ENCODE data around the gene RNF223. TPM values are rescaled to one million over a fixed set of nuclear protein-coding genes. Genes with fewer than 3 reads are reported as not detected.

Gene RNF223
- polyA plus RNA-seq, 1 experiment = not detected

GRCh38 chr1:1083416-1084371, 9.6 kb upstream of the RNF223 start:
- ChIA-PET CTCF (no interaction called here), POLR2A (interaction anchor here (0.6 kb wide), 1 partner anchor 56 kb away, joined by 5 read pairs; no protein-coding TSS in a partner anchor)
- TF ChIP-seq CTCF (IDR thresholded peaks at IDR 0.05; ENCODE audit: low read depth, low read length) = no peak
- DNase-seq (ENCODE audit: low read depth, low spot score) = no peak
- Histone ChIP-seq H3K27ac (ENCODE audit: low read depth, low read length) (no peak overlapping the region), H3K9me3 (ENCODE audit: control insufficient read depth, insufficient read depth, low read length) (no peaks in the 10 kb centered on the region), H3K27me3 (ENCODE audit: control insufficient read depth, insufficient read depth, low read length) (no peaks in the 10 kb centered on the region), H3K4me3 (ENCODE audit: low read depth, low read length) (no peak overlapping the region)

- no peak for TF ChIP-seq CTCF (IDR thresholded peaks at IDR 0.05; ENCODE audit: low read depth, low read length)
- no peaks in the 10 kb centered on the region for H3K27me3 ChIP-seq (ENCODE audit: control insufficient read depth, insufficient read depth, low read length)
- H3K27ac ChIP-seq (ENCODE audit: low read depth, low read length) = no peak overlapping the region
- no peaks in the 10 kb centered on the region for H3K9me3 ChIP-seq (ENCODE audit: control insufficient read depth, insufficient read depth, low read length)
- no peak overlapping the region for H3K4me3 ChIP-seq (ENCODE audit: low read depth, low read length)
- POLR2A ChIA-PET = no interaction called here
- CTCF ChIA-PET = no interaction called here
- DNase-seq (ENCODE audit: low read depth, low spot score) = no peak
Observed at GRCh38 chr1:1082776-1083415, 8.8 kb upstream of the RNF223 start.

GRCh38 chr1:1082239-1082775, 8.2 kb upstream of the RNF223 start:
- H3K27me3 ChIP-seq (ENCODE audit: control insufficient read depth, insufficient read depth, low read length) = no peaks in the 10 kb centered on the region
- TF ChIP-seq CTCF (IDR thresholded peaks at IDR 0.05; ENCODE audit: low read depth, low read length) = no peak
- H3K27ac ChIP-seq (ENCODE audit: low read depth, low read length) = no peak overlapping the region
- DNase-seq (ENCODE audit: low read depth, low spot score) = no peak
- ChIA-PET POLR2A (no interaction called here), CTCF (no interaction called here)
- no peaks in the 10 kb centered on the region for H3K9me3 ChIP-seq (ENCODE audit: control insufficient read depth, insufficient read depth, low read length)
- H3K4me3 ChIP-seq (ENCODE audit: low read depth, low read length) = no peak overlapping the region

DNA sequence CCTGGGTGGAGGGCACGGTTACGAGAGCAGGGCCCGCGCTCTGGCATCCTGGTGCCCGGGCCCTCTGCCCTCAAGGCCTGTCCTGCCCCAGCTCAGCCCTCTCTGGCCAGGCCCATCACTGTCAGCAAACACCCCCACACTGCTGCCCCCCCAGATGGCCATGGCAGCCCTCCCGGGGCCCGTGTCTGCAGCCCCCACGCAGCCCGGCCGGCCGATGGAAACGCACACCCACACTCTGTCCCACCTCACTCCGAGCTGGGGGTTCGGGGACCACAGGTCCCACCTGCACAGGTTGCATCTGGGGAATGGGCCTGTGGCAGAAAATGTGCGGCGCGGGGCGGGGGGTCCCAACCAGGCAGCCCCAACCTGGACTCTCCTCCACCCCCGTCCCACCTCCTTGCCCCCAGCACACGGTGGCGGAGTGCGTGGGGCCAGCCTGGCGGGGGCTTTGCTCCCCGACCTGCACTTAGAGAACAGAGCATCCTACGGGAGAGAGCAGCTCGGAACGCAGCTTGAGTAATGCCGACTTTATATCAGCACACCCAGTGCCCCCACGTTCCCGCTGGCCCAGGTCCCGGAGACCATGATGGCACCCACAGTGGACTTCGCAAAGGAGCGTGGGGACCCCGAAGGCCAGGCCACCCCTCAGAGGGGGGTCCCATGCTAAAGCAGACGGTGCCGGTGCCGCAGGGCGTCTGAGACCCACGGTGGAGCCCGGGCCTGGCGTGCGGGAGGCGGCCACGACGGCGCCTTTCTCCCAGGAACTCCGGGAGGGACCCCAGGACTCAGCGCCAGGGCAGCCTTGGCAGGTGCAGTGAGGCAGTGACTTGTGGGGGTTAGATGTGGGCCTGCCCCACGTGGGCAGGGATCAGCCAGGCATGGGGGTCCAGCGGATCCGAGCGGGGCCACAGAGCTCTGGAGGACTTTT, 7.5 kb upstream of the RNF223 start:
- Histone ChIP-seq H3K9me3 (ENCODE audit: control insufficient read depth, insufficient read depth, low read length) (no peaks in the 10 kb centered on the region), H3K27me3 (ENCODE audit: control insufficient read depth, insufficient read depth, low read length) (no peaks in the 10 kb centered on the region), H3K4me3 (ENCODE audit: low read depth, low read length) (no peak overlapping the region), H3K27ac (ENCODE audit: low read depth, low read length) (no peak overlapping the region)
- no peak for DNase-seq (ENCODE audit: low read depth, low spot score)
- TF ChIP-seq CTCF (IDR thresholded peaks at IDR 0.05; ENCODE audit: low read depth, low read length) = no peak
- POLR2A ChIA-PET = no interaction called here
- CTCF ChIA-PET = no interaction called here
